SK-N-SH treated with all-trans-retinoic acid at 6 μM for 48 hours (cell line): ENCODE data around the gene NTPCR.
"Not testable (repeated sequence)": the region's sequence is repeated elsewhere in the genome, so short reads cannot be mapped to it uniquely, and the experiment has no call there.

ENCODE experiments used
- ATAC-seq: fragments of 200-7000 bp; cut with Tn5 transposase; 3 replicates; pipeline ENCODE4 v1.9.1; 2020; ENCODE audit warnings: mild to moderate bottlenecking, moderate library complexity
- ARNTL ChIP-seq: fragments of 450-650 bp; formaldehyde crosslinking; IDR thresholded peaks from 2 replicates; pipeline ENCODE4 v1.5.0; 2020; ENCODE audit warnings: low read depth, mild to moderate bottlenecking, moderate library complexity, borderline replicate concordance
- CSDC2 ChIP-seq: fragments of 250-450 bp; sonication (Bioruptor Pico); IDR thresholded peaks from 2 replicates; pipeline ENCODE4 v1.5.0; 2020; ENCODE audit warnings: mild to moderate bottlenecking, moderate library complexity
- ESRRG ChIP-seq: fragments of 250-450 bp; sonication (Bioruptor Pico); IDR thresholded peaks from 2 replicates; pipeline ENCODE4 v1.6.1; 2021; ENCODE audit warnings: mild to moderate bottlenecking
- GLIS3 ChIP-seq: fragments of 250-450 bp; sonication (Bioruptor Pico); IDR thresholded peaks from 2 replicates; pipeline ENCODE4 v1.5.0; 2020; ENCODE audit warnings: mild to moderate bottlenecking, moderate library complexity
- ISL1 ChIP-seq: fragments of 250-450 bp; sonication (Bioruptor Pico); IDR thresholded peaks from 2 replicates; pipeline ENCODE4 v2.1.2; 2022; ENCODE audit warnings: mild to moderate bottlenecking, moderate library complexity
- OSR1 ChIP-seq: fragments of 250-450 bp; sonication (Bioruptor Pico); IDR thresholded peaks from 2 replicates; pipeline ENCODE4 v1.8.0; 2022; ENCODE audit warnings: moderate library complexity, mild to moderate bottlenecking, inconsistent platforms
- PPARA ChIP-seq: fragments of 250-450 bp; sonication (Bioruptor Pico); IDR thresholded peaks from 2 replicates; pipeline ENCODE4 v1.5.0; 2020; ENCODE audit warnings: mild to moderate bottlenecking, borderline replicate concordance
- RARB ChIP-seq: fragments of 250-450 bp; sonication (Bioruptor Pico); IDR thresholded peaks from 2 replicates; pipeline ENCODE4 v1.8.0; 2021; ENCODE audit warnings: mild to moderate bottlenecking, moderate library complexity
- SNAI2 ChIP-seq: fragments of 250-450 bp; sonication (Bioruptor Pico); IDR thresholded peaks from 2 replicates; pipeline ENCODE4 v1.5.0; 2020; ENCODE audit warnings: mild to moderate bottlenecking, moderate library complexity
- TCF4 ChIP-seq: fragments of 250-450 bp; sonication (Bioruptor Pico); IDR thresholded peaks from 2 replicates; pipeline ENCODE4 v1.8.0; 2021; ENCODE audit warnings: mild to moderate bottlenecking, moderate library complexity, borderline replicate concordance
- ZC3H10 ChIP-seq: fragments of 250-450 bp; sonication (Bioruptor Pico); IDR thresholded peaks from 2 replicates; pipeline ENCODE4 v1.5.1; 2021; ENCODE audit warnings: mild to moderate bottlenecking, moderate library complexity
- ZFP3 ChIP-seq: fragments of 250-450 bp; sonication (Bioruptor Pico); IDR thresholded peaks from 2 replicates; pipeline ENCODE4 v1.5.0; 2020; ENCODE audit warnings: mild to moderate bottlenecking, moderate library complexity
- ZFP30 ChIP-seq: fragments of 450-650 bp; formaldehyde crosslinking; IDR thresholded peaks from 2 replicates; pipeline ENCODE4 v1.5.0; 2022; ENCODE audit warnings: mild to moderate bottlenecking, moderate library complexity
- ZNF70 ChIP-seq: fragments of 450-650 bp; formaldehyde crosslinking; IDR thresholded peaks from 2 replicates; pipeline ENCODE4 v1.5.0; 2020; ENCODE audit warnings: mild to moderate bottlenecking, moderate library complexity
- ZNF8 ChIP-seq: fragments of 450-650 bp; formaldehyde crosslinking; IDR thresholded peaks from 2 replicates; pipeline ENCODE4 v1.5.0; 2020; ENCODE audit warnings: mild to moderate bottlenecking, moderate library complexity
- TF ChIP-seq, protein P1 (sequence below): fragments of 250-450 bp; sonication (Bioruptor Pico); IDR thresholded peaks from 2 replicates; pipeline ENCODE4 v1.8.0; 2021; ENCODE audit warnings: low read depth, mild to moderate bottlenecking, moderate library complexity, borderline replicate concordance
- TF ChIP-seq, protein P2 (sequence below): fragments of 250-450 bp; sonication (Bioruptor Pico); IDR thresholded peaks from 2 replicates; pipeline ENCODE4 v1.8.0; 2020; ENCODE audit warnings: mild to moderate bottlenecking, moderate library complexity, borderline replicate concordance
- TF ChIP-seq, protein P3 (sequence below): fragments of 250-450 bp; sonication (Bioruptor Pico); IDR thresholded peaks from 2 replicates; pipeline ENCODE4 v1.5.1; 2021; ENCODE audit warnings: mild to moderate bottlenecking, moderate library complexity
- TF ChIP-seq, protein P4 (sequence below): fragments of 250-450 bp; sonication (Bioruptor Pico); IDR thresholded peaks from 2 replicates; pipeline ENCODE4 v1.5.1; 2020; ENCODE audit warnings: low read depth, mild to moderate bottlenecking, moderate library complexity
- TF ChIP-seq, protein P5 (sequence below): fragments of 250-450 bp; sonication (Bioruptor Pico); IDR thresholded peaks from 2 replicates; pipeline ENCODE4 v1.5.0; 2020; ENCODE audit warnings: mild to moderate bottlenecking, moderate library complexity

Gene NTPCR

DNA sequence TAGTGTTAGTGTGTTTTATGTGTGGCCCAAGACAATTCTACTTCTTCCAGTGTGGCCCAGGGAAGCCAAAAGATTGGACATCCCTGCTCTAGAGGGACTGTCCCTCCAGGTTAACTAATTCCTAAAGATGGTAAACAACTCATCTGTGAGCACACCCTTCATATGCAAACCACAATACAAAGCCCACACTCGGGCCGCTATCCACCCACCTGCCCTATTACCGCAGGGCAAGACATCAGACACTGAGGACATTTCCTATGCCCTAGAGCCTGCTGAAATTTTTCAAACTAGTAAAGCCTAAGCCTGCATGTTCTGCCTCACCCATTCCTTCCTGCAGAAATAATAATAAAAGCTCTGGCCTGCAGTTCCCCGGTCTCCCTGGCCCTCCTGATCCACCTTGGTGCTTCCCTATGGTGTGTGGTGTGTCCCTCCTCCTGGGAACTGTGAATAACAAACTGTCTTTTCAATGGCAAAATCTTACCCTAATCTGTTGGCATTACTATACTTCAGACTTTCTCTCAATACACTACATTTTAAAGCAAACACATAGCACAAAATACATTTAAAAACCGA lies 39.3 kb upstream of the NTPCR start (continued):
- no peak for TF ChIP-seq ZNF8
- TF ChIP-seq, all 23 proteins: peak for 0

DNA sequence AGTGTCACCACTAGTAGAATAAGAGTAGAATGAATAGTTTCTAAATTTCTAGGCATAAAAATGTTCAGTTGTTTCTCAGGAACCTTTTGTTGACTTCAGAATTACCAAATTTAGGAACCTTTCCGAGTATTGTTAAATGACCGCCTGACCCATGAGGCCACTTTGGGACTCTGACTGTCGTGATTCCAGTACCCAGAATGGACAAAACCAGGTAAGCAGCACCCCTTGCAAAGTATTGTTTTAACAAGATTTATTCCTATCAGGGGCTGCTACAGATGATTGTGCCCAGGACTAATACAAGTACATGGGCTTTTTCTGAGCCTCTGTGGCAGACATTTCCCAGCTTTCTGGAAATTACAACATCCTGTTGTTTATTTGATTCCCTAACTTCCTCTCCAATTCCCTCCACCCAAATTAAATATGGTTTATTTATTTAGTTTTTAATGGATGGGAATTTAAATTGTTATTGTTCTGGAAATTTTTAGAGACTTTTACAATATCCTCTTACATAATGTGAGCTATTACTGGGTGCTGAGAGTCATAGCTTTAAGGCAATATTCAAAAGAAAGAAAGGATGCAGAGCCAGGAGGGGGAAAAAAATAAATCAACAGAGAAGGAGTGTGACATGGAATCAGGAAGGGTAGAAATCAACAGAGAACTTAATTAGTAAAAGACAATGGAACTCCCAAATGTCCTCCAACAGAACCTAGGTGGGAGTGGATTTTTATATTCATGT lies 37.4 kb upstream of the NTPCR start:
- TF ChIP-seq TCF4 (CRISPR knock-in tag): no peak
- no peak for TF ChIP-seq ARNTL (CRISPR knock-in tag)
- TF ChIP-seq, protein P1, sequence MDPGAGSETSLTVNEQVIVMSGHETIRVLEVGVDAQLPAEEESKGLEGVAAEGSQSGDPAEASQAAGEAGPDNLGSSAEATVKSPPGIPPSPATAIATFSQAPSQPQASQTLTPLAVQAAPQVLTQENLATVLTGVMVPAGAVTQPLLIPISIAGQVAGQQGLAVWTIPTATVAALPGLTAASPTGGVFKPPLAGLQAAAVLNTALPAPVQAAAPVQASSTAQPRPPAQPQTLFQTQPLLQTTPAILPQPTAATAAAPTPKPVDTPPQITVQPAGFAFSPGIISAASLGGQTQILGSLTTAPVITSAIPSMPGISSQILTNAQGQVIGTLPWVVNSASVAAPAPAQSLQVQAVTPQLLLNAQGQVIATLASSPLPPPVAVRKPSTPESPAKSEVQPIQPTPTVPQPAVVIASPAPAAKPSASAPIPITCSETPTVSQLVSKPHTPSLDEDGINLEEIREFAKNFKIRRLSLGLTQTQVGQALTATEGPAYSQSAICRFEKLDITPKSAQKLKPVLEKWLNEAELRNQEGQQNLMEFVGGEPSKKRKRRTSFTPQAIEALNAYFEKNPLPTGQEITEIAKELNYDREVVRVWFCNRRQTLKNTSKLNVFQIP (CRISPR knock-in tag): no peak
- no peak for TF ChIP-seq ZNF70 (CRISPR knock-in tag)
- no peak for TF ChIP-seq PPARA (CRISPR knock-in tag)
- no peak for TF ChIP-seq ISL1
- no peak for TF ChIP-seq ZC3H10 (CRISPR knock-in tag)
- TF ChIP-seq CSDC2: no peak
- TF ChIP-seq ZFP30 (CRISPR knock-in tag): no peak
- no peak for TF ChIP-seq ZFP3
- TF ChIP-seq ZNF8: no peak
- no peak for TF ChIP-seq GLIS3 (CRISPR knock-in tag)
- TF ChIP-seq, protein P2, sequence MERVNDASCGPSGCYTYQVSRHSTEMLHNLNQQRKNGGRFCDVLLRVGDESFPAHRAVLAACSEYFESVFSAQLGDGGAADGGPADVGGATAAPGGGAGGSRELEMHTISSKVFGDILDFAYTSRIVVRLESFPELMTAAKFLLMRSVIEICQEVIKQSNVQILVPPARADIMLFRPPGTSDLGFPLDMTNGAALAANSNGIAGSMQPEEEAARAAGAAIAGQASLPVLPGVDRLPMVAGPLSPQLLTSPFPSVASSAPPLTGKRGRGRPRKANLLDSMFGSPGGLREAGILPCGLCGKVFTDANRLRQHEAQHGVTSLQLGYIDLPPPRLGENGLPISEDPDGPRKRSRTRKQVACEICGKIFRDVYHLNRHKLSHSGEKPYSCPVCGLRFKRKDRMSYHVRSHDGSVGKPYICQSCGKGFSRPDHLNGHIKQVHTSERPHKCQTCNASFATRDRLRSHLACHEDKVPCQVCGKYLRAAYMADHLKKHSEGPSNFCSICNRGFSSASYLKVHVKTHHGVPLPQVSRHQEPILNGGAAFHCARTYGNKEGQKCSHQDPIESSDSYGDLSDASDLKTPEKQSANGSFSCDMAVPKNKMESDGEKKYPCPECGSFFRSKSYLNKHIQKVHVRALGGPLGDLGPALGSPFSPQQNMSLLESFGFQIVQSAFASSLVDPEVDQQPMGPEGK (CRISPR knock-in tag): no peak
- TF ChIP-seq, protein P3, sequence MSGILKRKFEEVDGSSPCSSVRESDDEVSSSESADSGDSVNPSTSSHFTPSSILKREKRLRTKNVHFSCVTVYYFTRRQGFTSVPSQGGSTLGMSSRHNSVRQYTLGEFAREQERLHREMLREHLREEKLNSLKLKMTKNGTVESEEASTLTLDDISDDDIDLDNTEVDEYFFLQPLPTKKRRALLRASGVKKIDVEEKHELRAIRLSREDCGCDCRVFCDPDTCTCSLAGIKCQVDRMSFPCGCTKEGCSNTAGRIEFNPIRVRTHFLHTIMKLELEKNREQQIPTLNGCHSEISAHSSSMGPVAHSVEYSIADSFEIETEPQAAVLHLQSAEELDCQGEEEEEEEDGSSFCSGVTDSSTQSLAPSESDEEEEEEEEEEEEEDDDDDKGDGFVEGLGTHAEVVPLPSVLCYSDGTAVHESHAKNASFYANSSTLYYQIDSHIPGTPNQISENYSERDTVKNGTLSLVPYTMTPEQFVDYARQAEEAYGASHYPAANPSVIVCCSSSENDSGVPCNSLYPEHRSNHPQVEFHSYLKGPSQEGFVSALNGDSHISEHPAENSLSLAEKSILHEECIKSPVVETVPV: no peak
- no peak for TF ChIP-seq SNAI2 (CRISPR knock-in tag)
- TF ChIP-seq ESRRG (CRISPR knock-in tag): no peak
- TF ChIP-seq, protein P4, sequence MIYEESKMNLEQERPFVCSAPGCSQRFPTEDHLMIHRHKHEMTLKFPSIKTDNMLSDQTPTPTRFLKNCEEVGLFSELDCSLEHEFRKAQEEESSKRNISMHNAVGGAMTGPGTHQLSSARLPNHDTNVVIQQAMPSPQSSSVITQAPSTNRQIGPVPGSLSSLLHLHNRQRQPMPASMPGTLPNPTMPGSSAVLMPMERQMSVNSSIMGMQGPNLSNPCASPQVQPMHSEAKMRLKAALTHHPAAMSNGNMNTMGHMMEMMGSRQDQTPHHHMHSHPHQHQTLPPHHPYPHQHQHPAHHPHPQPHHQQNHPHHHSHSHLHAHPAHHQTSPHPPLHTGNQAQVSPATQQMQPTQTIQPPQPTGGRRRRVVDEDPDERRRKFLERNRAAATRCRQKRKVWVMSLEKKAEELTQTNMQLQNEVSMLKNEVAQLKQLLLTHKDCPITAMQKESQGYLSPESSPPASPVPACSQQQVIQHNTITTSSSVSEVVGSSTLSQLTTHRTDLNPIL (CRISPR knock-in tag): no peak
- no peak for TF ChIP-seq RARB (CRISPR knock-in tag)
- TF ChIP-seq OSR1 (CRISPR knock-in tag): no peak
- TF ChIP-seq, protein P5, sequence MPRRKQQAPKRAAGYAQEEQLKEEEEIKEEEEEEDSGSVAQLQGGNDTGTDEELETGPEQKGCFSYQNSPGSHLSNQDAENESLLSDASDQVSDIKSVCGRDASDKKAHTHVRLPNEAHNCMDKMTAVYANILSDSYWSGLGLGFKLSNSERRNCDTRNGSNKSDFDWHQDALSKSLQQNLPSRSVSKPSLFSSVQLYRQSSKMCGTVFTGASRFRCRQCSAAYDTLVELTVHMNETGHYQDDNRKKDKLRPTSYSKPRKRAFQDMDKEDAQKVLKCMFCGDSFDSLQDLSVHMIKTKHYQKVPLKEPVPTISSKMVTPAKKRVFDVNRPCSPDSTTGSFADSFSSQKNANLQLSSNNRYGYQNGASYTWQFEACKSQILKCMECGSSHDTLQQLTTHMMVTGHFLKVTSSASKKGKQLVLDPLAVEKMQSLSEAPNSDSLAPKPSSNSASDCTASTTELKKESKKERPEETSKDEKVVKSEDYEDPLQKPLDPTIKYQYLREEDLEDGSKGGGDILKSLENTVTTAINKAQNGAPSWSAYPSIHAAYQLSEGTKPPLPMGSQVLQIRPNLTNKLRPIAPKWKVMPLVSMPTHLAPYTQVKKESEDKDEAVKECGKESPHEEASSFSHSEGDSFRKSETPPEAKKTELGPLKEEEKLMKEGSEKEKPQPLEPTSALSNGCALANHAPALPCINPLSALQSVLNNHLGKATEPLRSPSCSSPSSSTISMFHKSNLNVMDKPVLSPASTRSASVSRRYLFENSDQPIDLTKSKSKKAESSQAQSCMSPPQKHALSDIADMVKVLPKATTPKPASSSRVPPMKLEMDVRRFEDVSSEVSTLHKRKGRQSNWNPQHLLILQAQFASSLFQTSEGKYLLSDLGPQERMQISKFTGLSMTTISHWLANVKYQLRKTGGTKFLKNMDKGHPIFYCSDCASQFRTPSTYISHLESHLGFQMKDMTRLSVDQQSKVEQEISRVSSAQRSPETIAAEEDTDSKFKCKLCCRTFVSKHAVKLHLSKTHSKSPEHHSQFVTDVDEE (CRISPR knock-in tag): no peak
- ATAC-seq: no peak

DNA sequence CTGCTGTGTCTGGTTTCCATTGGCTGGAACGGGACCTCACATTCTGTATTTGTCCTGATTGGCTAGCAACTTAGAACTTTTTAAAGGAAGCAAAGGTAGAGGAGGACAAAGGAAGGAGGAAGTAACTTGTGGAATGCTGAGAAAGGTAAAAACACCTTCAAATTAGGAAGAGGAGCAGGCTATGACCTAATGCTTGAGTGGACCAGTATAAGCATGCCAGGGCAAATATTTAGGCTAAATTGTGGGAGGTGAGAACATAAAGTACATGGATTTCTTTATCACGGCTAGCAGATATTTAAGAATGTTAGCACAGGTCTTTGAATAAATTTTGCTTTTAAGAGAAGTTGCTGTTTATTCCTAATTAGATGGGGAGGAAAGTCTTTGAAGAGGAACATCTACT lies 36.1 kb upstream of the NTPCR start:
- ATAC-seq: not testable (repeated sequence)

DNA sequence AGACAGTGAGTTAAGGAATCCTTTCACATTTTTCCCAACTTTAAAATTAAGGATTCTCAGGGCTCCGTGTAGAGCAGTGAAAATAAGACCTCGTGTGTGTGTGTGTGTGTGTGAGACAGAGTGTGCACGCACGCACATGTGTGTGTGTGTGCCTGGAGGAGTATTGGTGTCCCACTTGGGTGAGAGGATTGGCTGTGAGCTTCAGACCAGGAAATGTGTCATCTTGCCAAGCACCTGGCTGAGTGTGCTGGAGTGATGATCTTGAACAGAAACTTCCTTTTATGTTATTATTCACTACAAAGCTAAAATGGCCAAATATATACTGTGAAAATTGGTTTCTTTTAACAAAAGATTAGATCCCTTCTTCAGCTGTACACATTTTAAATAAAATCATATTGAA lies 35.2 kb upstream of the NTPCR start:
- no peak for ATAC-seq
- TF ChIP-seq TCF4 (CRISPR knock-in tag) (no peak), SNAI2 (CRISPR knock-in tag) (no peak), PPARA (CRISPR knock-in tag) (no peak), OSR1 (CRISPR knock-in tag) (no peak)
- TF ChIP-seq, protein P3: no peak
- TF ChIP-seq, protein P5 (CRISPR knock-in tag): no peak
- TF ChIP-seq, protein P4 (CRISPR knock-in tag): no peak
